UCSD-AML1 (cell line): Measurements from ENCODE around the gene UBB.
"Not testable (repeated sequence)": the region's sequence is repeated elsewhere in the genome, so short reads cannot be mapped to it uniquely, and the experiment has no call there.

Source experiments
- DNase-seq: peaks from one replicate; lab custom pipeline; 2025; ENCODE audit not compliant: unreplicated experiment; lab: John Stamatoyannopoulos, UW

Gene UBB

DNA sequence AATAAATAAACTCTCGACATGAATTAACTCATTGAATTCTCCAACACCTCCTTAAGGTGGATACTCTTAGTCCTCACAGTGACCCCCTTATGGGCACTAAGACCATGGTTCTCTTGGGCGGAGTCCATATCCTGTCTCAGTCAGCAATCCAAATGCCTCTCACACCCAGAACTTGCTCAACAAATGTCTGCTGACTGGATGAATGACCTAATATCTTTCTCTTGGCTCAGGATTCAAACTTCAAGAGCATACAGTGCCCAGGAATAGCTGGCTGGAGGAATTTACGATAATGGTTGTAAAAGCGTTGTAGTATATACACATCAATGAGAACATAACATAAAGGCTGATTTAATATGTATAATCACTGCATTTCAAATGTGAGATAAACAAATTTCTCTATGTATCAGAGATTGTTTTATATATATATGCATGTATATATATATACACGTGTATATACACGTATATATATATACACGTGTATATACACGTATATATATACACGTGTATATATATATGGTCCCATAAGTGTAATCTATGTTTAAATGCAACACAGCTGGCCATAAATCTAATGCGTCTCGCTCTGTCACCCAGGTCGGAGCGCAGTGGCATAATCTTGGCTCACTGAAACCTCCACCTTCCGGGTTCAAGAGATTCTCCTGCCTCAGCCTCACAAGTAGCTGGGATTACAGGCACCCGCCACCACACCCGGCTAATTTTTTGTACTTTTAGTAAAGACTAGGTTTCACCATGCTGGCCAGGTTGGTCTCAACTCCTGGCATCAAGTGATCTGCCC lies 6.5 kb upstream of the UBB start:
- no peak for DNase-seq

GRCh38 chr17:16377941-16378341 lies 3.0 kb upstream of the UBB start:
- DNase-seq = no peak

DNA sequence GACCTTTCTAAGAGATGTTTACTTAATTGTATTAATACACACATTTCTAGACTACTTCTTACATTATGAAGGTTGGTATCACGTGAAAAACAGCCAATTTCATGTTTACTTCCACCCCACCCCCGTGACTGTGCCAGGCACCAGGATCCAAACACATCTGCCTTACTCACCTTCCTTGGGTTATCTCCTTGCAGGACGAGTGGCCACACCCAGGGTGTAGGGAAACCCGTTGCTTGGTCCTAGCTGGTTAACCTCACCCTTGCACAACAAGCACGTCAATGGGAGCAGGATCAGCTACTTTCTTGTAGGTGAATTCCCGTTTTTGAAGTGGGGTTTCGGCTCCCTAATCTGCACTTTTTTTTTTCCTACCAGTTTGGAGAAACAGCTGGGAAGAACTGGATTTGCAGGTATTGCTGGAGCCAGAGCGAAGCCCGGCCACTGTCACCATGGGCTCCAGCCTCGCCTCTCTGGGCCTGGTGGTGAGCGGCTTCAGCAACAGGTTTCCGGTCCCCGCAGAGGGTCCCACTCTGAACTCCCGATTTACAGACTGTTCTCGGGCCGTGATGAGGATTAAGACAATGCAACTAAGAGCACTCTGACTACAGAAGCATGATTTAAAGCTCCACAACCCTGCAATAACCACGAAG lies 2.1 kb upstream of the UBB start:
- DNase-seq = no peak

DNA sequence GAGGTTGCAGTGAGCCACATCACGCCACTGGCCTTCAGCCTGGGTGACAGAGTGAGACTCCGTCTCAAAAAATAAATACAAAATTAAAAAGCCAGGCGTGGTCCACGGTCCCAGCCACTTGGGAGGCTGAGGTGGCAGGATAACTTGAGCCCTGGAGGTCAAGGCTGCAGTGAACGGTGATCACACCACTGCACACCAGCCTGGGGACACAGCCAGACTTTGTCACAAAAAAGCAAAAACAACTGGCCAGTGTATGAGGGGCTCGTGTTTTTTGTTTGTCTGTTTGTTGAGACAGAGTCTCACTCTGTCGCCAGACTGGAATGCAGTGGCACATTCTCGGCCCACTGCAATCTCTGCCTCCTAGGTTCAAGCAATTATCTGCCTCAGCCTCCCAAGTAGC lies 1.2 kb upstream of the UBB start:
- no peak for DNase-seq

- no peak for DNase-seq
Measured at GRCh38 chr17:16381496-16381820, 567 bp downstream of the UBB start.

DNA sequence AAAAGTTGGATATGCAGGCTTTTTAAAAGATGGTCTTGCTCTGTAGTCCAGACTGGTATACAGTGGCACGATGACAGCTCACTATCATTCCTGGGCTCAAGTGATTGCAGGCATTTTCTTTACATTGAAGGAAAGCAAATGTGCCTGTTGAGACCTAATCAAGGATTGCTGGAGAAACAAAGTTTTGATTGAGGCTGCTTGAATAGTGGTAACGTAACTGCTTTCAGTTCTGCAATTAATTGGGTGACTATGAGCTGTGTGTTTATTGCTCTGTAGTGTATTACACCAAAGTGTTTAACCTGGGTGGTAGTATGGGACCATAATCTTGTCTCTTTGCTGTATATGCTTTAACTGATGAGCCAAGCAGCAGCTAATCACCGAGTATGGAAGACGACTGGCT lies 2.3 kb downstream of the UBB start:
- DNase-seq = no peak

GRCh38 chr17:16383772-16384287 lies 2.9 kb downstream of the UBB start:
- no peak for DNase-seq

GRCh38 chr17:16384557-16384956 lies 3.7 kb downstream of the UBB start:
- no peak for DNase-seq

- not testable (repeated sequence) for DNase-seq
Measured at GRCh38 chr17:16386126-16386507, 5.2 kb downstream of the UBB start.

- DNase-seq = no peak
Measured at GRCh38 chr17:16391451-16391850, 10.6 kb downstream of the UBB start.

DNA sequence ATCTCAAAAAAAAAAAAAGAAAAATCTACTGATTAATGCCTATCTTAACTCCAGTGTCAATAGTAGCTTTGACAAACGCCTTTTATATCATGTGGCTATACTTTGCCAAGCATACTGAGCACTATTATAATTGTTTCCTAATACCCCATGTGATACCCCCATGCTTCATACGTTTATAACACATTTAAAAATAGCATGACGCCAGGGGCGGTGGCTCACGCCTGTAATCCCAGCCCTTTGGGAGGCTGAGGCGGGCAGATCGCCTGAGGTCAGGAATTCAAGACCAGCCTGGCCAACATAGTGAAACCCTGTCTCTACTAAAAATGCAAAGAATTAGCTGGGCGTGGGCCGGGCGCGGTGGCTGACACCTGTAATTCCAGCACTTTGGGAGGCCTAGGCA lies 11.6 kb downstream of the UBB start:
- DNase-seq = not testable (repeated sequence)

DNA sequence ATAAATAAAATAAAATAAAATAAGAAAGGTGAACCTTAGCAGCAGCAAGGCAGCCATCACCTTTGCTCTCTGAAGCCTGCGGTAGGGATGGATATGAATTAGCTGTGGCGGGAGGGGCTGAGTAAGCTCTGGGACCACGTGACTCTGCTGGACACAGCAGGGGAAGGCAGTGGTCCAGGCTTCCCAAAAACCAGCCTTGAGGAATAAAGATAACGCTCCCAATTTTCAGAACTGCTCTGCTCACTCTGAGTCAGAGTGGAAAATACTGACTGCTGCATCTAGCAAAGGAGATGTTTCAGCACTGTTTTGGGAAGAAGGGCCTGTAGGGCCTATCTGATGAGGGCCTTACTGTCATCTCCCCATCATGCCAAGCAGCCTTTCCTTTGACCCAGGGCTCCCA lies 15.0 kb downstream of the UBB start:
- DNase-seq = not testable (repeated sequence)

DNA sequence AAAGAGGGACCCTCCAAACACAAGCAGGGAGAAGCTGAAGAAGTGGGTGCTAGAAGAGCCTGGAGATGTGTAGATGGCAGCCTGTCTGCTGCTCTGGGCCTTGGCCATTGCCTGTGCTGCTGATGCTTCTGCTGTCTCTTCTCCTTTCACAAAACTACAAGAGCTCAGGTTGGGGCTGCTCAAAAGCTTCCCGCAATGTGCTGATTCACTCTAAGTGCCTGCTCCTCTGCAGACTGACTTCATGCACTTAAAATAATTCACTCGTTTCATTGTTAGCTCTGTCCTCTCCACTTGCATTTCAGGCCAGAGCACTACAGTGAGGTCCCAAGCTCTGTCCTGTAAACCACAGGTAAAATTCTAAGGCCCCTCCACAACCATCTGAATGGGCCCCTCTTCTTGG lies 15.8 kb downstream of the UBB start:
- DNase-seq = not testable (repeated sequence)

DNA sequence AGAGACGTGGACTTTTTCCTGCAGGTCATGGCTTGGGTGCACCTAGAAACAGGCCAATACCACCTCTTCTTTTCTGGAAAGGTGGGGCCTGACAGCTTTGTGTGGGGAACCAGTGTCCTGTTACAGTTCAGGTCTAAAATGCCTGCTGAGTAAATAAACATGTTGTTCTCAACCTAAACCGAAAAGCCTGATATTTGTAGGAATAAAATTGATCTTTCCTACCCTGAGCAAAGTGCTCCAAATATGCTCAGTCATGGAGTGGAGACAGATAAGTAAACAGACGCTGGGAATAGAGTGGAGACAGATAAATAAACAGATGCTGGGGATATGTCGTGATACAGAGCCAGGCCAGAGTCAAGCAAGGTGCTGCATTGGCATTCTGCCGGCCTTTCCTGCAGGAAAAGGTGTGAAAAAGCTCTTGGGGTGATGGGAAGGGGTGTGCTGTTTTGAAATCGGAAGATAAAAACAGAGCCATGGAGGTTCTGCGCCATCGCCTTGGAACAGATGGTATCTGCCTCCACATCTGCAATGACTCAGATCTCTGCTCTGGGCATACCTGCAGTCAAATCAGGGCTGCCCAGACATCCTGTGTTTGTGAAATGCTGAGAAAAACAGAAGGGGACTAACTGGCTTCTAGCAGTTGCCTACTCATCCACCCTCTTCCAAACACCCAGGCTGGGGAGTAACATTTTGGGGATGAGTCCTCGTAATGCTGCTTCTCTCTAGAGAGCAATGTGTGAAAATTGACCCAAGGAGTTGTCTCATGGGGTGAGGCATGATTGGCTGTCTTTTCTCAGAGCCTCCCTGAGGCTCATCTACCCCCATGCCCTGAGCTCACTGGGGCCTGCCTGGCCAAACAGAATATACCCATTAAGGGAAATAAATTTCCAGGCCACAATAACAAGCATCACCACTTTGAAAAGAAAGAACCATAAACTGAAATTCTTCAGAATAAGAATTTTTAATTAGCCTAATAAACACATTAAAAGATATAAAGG lies 17.7 kb downstream of the UBB start:
- DNase-seq = peak; percentile 28

DNA sequence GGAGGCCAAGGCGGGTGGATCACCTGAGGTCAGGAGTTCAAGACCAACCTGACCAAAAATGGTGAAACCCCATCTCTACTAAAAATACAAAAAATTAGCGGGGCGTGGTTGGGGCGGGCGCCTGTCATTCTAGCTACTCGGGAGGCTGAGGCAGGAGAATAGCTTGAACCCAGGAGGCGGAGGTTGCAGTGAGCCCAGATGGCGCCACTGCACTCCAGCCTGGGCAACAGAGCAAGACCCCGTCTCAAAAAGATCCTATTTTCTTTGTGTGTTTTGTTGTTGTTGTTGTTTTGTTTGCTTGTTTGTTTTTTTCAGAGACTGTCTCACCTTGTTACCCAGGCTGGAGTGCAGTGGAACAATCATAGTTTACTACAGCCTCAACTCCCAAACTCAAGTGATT lies 23.0 kb downstream of the UBB start:
- not testable (repeated sequence) for DNase-seq

GRCh38 chr17:16406742-16407674 lies 26.1 kb downstream of the UBB start:
- DNase-seq = peak; percentile 51

- DNase-seq = no peak
Measured at GRCh38 chr17:16407911-16408588, 27.2 kb downstream of the UBB start.

DNA sequence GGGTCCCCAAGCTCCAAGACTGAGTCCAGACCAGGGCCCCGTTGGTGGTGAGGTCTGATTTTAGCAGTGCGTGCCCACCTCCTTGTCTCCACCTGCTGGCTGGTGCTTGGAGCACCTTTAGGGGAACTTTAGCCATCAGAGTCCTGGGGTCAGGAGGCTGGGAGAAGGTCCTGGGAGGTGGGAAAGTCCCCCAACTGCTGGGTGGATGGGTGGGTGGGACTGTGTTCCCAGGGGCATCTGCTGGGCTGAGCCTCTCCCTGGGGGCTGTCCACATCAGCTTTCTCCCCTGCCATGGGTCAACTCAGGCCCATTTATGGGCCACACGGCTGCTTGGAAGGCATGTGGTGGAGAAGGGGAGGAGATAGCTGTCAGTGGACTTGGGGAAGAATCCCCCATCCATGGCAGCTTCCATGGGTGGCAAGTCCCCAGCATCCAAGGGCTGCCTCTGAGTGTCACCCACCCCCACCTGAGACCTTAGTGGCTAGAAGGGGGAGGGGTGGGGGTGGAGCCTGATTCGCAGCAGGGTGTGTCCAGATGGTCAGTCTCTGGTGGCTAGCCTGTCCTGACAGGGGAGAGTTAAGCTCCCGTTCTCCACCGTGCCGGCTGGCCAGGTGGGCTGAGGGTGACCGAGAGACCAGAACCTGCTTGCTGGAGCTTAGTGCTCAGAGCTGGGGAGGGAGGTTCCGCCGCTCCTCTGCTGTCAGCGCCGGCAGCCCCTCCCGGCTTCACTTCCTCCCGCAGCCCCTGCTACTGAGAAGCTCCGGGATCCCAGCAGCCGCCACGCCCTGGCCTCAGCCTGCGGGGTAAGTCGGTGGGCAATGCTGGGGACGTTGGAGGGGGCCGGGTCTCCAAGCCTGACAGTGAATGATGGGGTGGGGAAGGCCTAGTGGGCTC lies 34.4 kb downstream of the UBB start, which contains the start of gene TRPV2:
Gene TRPV2, plus strand, starts transcription at position 541 of the 894 bp plus-strand sequence. CDS start 2,098 bp downstream, outside the sequence.
- DNase-seq = peak; percentile 58

GRCh38 chr17:16417399-16417798 lies 36.5 kb downstream of the UBB start:
- no peak for DNase-seq
